Measurements from ENCODE around the gene NFKBIE. TPM values are rescaled to one million over a fixed set of nuclear protein-coding genes. Genes with fewer than 3 reads are reported as not detected.

The NFKBIE gene
- total RNA-seq, 6 donors from 2014 or later = 7.8 to 27.0 (median 13.6) TPM

DNA sequence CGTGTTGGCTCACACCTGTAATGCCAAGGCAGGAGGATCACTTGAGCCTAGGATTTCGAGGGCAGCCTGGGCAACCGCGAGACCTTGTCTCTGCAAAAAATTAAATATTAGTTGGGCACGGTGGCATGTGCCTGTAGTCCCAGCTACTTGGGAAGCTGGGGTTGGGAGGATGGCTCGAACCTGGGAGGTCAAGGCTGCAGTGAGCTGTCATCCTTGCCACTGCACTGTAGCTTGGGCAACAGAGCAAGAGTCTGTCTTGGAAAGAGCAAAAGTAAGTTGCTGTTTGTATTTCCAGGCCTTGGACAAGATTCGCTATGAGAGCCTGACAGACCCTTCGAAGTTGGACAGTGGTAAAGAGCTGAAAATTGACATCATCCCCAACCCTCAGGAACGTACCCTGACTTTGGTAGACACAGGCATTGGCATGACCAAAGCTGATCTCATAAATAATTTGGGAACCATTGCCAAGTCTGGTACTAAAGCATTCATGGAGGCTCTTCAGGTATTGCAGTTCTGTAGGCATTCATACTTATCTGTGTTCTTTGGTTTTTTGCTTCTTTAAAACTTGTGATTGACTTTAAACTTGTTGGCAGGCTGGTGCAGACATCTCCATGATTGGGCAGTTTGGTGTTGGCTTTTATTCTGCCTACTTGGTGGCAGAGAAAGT, 16.1 kb downstream of the NFKBIE start:
- no peak for DNase-seq
- Histone ChIP-seq H3K4me3 (peak overlapping the region in 1 of 4 donors; percentile 79), H3K4me1 (peaks cover 15 to 28% (median 23%) of the 10 kb centered on the region in 4 donors), H3K27ac (peak overlapping the region in 1 of 4 donors; percentile 96), H3K27me3 (no peaks in the 10 kb centered on the region), H3K36me3 (peaks cover 46 to 57% (median 54%) of the 10 kb centered on the region in 4 donors), H3K9me3 (no peaks in the 10 kb centered on the region)
- TF ChIP-seq, protein P1, sequence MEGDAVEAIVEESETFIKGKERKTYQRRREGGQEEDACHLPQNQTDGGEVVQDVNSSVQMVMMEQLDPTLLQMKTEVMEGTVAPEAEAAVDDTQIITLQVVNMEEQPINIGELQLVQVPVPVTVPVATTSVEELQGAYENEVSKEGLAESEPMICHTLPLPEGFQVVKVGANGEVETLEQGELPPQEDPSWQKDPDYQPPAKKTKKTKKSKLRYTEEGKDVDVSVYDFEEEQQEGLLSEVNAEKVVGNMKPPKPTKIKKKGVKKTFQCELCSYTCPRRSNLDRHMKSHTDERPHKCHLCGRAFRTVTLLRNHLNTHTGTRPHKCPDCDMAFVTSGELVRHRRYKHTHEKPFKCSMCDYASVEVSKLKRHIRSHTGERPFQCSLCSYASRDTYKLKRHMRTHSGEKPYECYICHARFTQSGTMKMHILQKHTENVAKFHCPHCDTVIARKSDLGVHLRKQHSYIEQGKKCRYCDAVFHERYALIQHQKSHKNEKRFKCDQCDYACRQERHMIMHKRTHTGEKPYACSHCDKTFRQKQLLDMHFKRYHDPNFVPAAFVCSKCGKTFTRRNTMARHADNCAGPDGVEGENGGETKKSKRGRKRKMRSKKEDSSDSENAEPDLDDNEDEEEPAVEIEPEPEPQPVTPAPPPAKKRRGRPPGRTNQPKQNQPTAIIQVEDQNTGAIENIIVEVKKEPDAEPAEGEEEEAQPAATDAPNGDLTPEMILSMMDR (IDR thresholded peaks at IDR 0.05) = no peak
- TF ChIP-seq POLR2A (IDR thresholded peaks at IDR 0.05) (no peak), POLR2AphosphoS5 (IDR thresholded peaks at IDR 0.05) (no peak)
- 69 to 80% methylated on average over 8 to 9 of the region's 9 CpGs for WGBS, 2 donors
- ATAC-seq (ENCODE audit: low FRiP score in 2 of 2) = no peak

- H3K4me1 ChIP-seq = peaks cover 15 to 28% (median 23%) of the 10 kb centered on the region in 4 donors
- TF ChIP-seq POLR2AphosphoS5 (IDR thresholded peaks at IDR 0.05) (no peak), POLR2A (IDR thresholded peaks at IDR 0.05) (no peak), EP300 (IDR thresholded peaks at IDR 0.05) (no peak)
- TF ChIP-seq, protein P1 (IDR thresholded peaks at IDR 0.05) = no peak
- 17 to 35% methylated on average over 1 of the region's 1 CpG for WGBS, 2 donors
- H3K27ac ChIP-seq = peak overlapping the region; percentile 88 to 99 (median 94)
- peaks cover 41 to 51% (median 48%) of the 10 kb centered on the region in 4 donors for H3K36me3 ChIP-seq
- DNase-seq (no peak), ATAC-seq (ENCODE audit: low FRiP score in 2 of 2) (no peak)
- H3K27me3 ChIP-seq = no peaks in the 10 kb centered on the region
- peak overlapping the region in 3 of 4 donors; percentile 79 to 98 (median 88) for H3K4me3 ChIP-seq
- no peaks in the 10 kb centered on the region for H3K9me3 ChIP-seq
These were observed 16.8 kb downstream of the NFKBIE start for GRCh38 chr6:44248579-44248978.

GRCh38 chr6:44247338-44248302, 17.7 kb downstream of the NFKBIE start:
- ATAC-seq (ENCODE audit: low FRiP score in 2 of 2) = peak; percentile 70 to 84
- peak; percentile 77 to 94 for DNase-seq

DNA sequence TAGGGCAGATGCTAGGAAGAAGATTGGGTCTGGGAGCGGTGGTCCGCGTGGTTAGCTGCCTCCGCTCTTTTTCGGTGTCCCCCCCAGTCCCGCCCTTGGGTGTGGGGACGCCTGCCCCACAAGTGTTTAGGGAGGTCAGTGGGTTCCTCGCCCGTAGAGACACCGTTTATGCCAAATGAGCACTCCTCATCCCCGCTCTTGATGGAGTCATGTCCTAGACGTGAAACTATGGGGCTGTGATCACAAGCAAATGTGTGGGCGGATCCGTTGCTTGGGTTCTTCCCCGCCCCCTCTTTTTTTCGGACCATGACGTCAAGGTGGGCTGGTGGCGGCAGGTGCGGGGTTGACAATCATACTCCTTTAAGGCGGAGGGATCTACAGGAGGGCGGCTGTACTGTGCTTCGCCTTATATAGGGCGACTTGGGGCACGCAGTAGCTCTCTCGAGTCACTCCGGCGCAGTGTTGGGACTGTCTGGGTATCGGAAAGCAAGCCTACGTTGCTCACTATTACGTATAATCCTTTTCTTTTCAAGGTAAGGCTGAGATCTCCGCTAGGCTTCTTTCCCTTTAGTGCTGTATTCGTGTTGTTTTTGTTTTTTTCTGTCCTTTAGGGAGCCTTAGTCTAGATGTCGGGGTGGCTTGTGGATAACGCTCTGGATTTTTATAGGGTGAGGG, 18.6 kb downstream of the NFKBIE start, which contains the start of gene HSP90AB1:
TSS of gene HSP90AB1 (plus strand) at position 439 of the 675 bp plus-strand sequence. CDS start 1,529 bp downstream, outside the sequence.
- H3K27me3 ChIP-seq = no peaks in the 10 kb centered on the region
- TF ChIP-seq POLR2AphosphoS5 (IDR thresholded peaks at IDR 0.05) = peak; percentile 99 to 100
- TF ChIP-seq POLR2A (IDR thresholded peaks at IDR 0.05) = peak; percentile 95 to 99 (median 96)
- peak in 1 of 4 donors; percentile 88 for TF ChIP-seq EP300 (IDR thresholded peaks at IDR 0.05)
- TF ChIP-seq, protein P1 (IDR thresholded peaks at IDR 0.05) = no peak
- peak within 1 kb of the TSS; percentile 88 to 99 (median 94) for H3K27ac ChIP-seq
- H3K9me3 ChIP-seq = no peaks in the 10 kb centered on the region
- DNase-seq (peak; percentile 72 to 96), ATAC-seq (ENCODE audit: low FRiP score in 2 of 2) (peak; percentile 95 to 96)
- peaks cover 15 to 28% (median 23%) of the 10 kb centered on the region in 4 donors for H3K4me1 ChIP-seq
- peaks cover 25 to 33% (median 30%) of the 10 kb centered on the region in 4 donors for H3K36me3 ChIP-seq
- peak within 1 kb of the TSS; percentile 79 to 98 (median 87) for H3K4me3 ChIP-seq
- 0 to 1% methylated on average over 23 to 34 of the region's 34 CpGs for WGBS, 2 donors

More at GRCh38 chr6:44247338-44248302, 17.7 kb downstream of the NFKBIE start:
- peak overlapping the region; percentile 79 to 98 (median 87) for H3K4me3 ChIP-seq
- WGBS, 2 donors = 1% methylated on average over 16 to 32 of the region's 52 CpGs
- H3K27ac ChIP-seq = peak overlapping the region; percentile 88 to 99 (median 94)
- no peaks in the 10 kb centered on the region for H3K9me3 ChIP-seq
- peaks cover 33 to 41% (median 38%) of the 10 kb centered on the region in 4 donors for H3K36me3 ChIP-seq
- peaks cover 15 to 28% (median 23%) of the 10 kb centered on the region in 4 donors for H3K4me1 ChIP-seq
- TF ChIP-seq EP300 (IDR thresholded peaks at IDR 0.05) (no peak), POLR2AphosphoS5 (IDR thresholded peaks at IDR 0.05) (peak; percentile 65 to 82)
- H3K27me3 ChIP-seq = no peaks in the 10 kb centered on the region

Measured in upper lobe of left lung (tissue), 6 donors.